AG09309 (cell line): Measurements from ENCODE around the gene HMOX1.

Source experiments
- DNase-seq: peaks from one replicate; pipeline ENCODE4 v3.0.0-alpha.2; 2010; ENCODE audit warnings: low read depth
- H3K4me3 ChIP-seq: 2 replicates; pipeline ENCODE4 v1.5.1; 2011; ENCODE audit warnings: mild to moderate bottlenecking, low read depth, low read length, moderate library complexity; ENCODE audit not compliant: control insufficient read depth
- TF ChIP-seq, protein P1 (sequence below): IDR thresholded peaks from 2 replicates; pipeline ENCODE4 v1.5.1; 2011; ENCODE audit warnings: mild to moderate bottlenecking, low read depth, low read length, inconsistent platforms; ENCODE audit not compliant: insufficient read depth, control insufficient read depth; ENCODE audit errors: missing control alignments

HMOX1 gene

DNA sequence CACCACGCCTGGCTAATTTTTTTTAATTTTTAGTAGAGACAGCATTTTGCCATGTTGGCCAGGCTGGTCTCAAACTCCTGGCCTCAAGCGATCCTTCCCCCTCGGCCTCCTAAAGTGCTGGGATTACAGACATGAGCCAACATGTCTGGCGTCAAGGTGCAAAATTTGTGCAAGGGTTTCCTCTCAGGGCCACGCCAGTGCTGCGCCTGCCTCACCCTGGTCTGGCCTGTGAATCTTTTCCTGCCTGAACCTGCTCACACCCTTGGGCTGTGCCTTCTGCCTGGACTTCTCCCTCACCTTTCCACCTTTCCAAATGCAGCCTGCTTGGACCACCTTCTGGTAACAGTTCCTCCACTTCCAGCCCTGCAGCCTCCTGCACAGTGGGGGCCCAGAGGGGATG is 62.4 kb downstream of the HMOX1 start:
- DNase-seq = no peak
- no peak overlapping the region for H3K4me3 ChIP-seq
- TF ChIP-seq, protein P1, sequence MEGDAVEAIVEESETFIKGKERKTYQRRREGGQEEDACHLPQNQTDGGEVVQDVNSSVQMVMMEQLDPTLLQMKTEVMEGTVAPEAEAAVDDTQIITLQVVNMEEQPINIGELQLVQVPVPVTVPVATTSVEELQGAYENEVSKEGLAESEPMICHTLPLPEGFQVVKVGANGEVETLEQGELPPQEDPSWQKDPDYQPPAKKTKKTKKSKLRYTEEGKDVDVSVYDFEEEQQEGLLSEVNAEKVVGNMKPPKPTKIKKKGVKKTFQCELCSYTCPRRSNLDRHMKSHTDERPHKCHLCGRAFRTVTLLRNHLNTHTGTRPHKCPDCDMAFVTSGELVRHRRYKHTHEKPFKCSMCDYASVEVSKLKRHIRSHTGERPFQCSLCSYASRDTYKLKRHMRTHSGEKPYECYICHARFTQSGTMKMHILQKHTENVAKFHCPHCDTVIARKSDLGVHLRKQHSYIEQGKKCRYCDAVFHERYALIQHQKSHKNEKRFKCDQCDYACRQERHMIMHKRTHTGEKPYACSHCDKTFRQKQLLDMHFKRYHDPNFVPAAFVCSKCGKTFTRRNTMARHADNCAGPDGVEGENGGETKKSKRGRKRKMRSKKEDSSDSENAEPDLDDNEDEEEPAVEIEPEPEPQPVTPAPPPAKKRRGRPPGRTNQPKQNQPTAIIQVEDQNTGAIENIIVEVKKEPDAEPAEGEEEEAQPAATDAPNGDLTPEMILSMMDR = no peak
